GM21737 (cell line): ENCODE results near the gene ALOX15B.
"Not testable (repeated sequence)": the region's sequence is repeated elsewhere in the genome, so short reads cannot be mapped to it uniquely, and the experiment has no call there.

Source experiments
- ATAC-seq: cut with Tn5 transposase; IDR thresholded peaks from one replicate; pipeline ENCODE4 v1.9.1; 2021; ENCODE audit warnings: mild to moderate bottlenecking, moderate library complexity; ENCODE audit not compliant: unreplicated experiment

Gene ALOX15B

GRCh38 chr17:8012996-8013640, 25.7 kb upstream of the ALOX15B start:
- no peak for ATAC-seq

GRCh38 chr17:8013731-8014557, 24.9 kb upstream of the ALOX15B start:
- ATAC-seq: no peak

GRCh38 chr17:8014558-8014850, 24.4 kb upstream of the ALOX15B start:
- ATAC-seq: no peak

GRCh38 chr17:8015236-8015956, 23.5 kb upstream of the ALOX15B start:
- no peak for ATAC-seq

DNA sequence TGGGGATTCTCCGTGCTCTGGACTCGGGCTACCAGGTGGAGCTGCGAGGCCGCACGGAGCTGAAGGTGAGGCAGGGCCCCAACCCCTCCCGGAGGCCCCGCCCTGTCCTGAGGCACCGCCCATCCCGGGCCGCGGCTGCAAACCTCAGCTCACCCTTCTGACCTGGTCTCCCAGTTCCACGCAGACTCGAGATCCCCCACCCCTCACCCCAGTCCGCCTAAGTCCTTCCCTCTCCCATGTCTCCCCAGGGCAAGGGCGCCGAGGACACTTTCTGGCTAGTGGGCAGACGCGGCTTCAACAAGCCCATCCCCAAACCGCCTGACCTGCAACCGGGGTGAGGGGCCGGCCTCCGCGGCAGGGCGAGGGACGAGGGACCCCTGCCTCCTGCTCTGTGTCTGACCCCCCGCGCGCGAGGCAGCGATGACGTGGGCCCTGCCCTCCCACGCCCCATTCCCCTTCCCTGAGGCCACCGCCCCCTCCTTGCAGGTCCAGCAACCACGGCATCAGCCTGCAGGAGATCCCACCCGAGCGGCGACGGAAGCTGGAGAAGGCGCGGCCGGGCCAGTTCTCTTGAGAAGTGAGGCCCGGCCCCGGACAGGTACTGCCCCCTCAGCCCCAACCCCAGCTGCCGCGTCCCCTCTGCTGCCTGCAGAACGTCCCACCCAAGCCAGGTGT, 22.8 kb upstream of the ALOX15B start:
- no peak for ATAC-seq

GRCh38 chr17:8016632-8017424, 22.0 kb upstream of the ALOX15B start:
- no peak for ATAC-seq

GRCh38 chr17:8018436-8018835, 20.4 kb upstream of the ALOX15B start:
- no peak for ATAC-seq

DNA sequence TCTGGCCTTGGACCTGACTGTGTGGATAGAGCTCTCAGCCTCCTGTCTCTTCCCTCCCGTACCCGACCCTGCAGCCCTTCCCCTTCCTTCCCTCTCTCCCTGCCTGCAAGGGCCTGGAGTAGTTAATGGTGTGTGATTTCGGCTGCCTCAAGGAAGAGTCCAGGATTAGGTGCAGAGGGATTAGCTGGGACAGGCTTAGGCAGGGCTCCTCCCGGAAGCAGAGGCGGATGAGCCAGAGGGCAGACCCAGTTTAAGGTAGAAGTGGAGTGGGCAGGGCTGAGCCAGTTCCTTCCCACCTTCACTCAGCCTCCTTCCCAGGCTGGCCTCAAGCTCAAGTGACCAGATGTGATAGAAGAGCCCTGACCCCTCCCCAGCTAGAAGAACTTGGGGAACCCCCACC, 19.7 kb upstream of the ALOX15B start:
- no peak for ATAC-seq

DNA sequence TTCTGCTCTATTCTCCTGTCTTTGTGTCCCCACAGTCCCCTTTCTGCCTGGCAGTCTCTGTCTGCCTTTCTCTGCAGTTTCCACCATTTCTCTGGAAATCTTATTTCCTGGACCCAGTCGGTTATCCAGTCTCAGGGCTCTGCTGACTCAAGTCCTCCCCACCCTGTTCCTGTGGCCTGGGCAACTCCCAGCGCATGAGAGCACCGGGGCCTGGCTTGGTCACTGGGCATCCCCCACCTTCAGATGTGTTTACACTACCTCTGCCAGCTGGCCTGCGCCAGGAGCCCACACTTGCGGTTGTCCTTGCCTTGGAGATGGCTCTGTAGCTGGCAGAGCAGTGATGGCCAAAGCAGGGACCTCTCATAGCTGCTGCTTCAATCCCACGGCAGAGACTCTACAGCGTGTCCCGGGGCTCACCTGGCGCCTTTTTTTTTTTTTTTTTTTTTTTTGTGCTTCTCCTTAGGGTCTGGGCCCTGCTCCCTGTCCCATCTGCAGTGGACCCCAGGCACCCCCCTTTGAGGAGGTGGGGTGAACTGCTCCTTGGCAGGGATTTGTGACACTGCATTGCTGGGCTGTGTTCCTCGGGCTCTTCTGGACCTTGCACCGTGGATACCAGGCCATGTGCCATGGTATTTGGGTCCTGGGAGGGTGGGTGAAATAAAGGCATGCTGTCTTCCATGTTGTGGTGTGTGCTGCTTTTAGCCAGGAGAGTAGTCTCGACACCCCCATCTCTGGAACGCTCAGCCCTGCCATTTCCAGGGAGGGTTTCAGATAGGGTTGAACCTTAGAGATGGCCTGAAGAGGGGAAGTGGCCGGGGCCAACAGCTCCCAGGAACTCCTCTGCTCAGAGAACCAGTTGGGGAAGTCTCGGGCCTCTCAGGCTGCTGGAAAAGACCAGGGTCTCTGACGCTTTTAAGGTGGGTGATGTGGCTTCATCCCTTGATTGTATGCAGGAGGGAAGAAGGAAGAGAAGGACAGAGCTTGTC, 18.9 kb upstream of the ALOX15B start:
- ATAC-seq: no peak

- no peak for ATAC-seq
Measured at GRCh38 chr17:8020776-8021564, 17.9 kb upstream of the ALOX15B start.

DNA sequence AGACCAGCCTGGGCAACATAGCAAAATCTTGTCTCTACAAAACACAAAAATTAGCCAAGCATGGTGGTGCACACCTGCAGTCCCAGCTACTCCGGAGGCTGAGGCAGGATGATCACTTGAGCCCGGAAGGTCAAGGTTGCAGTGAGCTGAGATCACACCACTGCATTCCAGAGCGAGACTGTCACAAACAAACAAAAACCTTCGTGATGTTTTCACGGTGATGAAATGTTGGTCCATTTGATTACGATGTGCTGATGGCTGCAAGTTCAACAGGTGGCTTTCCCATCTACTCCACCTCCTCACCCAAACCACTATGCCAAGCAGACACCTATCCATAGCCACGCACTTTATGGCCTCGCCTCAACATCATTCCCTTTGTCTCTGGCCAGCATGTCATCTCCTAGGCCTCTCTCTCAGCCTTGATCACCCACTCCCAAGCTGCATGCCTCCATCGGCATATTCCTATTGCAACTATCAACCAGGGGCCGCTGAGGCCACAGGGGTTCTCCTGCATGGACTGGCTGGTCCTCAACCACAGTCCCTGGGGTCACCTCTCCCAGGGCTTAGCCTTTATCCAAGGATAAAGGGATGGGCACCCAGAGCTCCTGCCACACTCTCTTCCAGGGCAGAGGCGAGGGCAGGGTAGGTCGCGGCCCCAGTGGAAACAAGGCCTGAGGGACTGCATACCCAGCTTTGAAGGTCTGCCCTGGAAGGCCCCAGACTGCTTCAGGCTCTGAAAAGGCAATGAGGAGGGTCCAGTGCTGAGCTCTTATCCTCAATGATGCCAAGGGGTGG, 17.1 kb upstream of the ALOX15B start:
- ATAC-seq: no peak

DNA sequence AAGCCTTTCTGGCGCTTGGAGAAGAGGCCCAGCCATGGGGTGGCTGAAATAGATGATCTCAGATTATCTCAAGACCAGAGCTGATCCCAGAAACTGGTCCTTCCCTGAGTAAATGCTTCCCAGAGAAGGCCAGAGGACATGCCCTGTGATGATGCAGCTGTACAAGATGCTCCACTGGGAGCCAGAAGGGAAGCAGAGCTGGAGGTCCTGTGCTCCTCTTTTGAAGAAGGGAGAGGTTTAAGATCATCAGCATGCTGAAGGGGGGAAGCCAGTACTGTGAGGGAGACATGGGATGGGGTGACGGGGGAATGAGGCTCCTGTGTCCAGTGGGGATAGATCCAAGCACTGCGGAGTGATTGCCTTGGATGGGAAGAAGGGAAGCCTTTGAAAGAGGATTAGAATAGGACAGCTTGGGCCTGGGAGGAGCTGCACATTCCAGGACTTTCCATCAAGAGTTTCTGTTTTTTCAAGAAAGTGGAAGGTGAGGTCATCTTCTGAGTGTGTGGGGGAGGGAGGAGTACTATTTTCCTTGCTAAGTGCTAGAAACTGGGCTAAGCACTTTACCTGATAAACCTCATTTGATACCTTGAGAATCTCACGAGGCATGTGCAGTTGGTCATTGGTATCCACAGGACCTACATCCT, 16.4 kb upstream of the ALOX15B start:
- no peak for ATAC-seq

DNA sequence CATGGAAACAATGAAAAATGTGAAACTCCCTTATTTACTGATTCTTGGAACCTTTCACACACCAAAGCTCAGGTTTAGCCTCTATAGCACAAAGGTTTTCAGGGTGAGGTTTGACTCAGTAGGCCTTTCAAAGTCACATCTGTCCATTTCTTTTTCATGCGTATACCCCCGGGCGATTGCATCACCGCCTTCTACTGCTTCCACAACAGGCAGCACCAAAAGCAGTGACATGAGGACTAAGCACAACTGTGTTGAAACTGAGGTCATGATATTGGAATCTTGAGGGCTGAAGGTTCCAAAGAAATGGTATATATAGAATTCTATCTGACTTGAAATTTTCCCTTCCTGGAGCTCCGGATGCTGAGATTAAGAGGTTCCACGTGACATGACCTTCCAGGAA, 14.7 kb upstream of the ALOX15B start:
- not testable (repeated sequence) for ATAC-seq

DNA sequence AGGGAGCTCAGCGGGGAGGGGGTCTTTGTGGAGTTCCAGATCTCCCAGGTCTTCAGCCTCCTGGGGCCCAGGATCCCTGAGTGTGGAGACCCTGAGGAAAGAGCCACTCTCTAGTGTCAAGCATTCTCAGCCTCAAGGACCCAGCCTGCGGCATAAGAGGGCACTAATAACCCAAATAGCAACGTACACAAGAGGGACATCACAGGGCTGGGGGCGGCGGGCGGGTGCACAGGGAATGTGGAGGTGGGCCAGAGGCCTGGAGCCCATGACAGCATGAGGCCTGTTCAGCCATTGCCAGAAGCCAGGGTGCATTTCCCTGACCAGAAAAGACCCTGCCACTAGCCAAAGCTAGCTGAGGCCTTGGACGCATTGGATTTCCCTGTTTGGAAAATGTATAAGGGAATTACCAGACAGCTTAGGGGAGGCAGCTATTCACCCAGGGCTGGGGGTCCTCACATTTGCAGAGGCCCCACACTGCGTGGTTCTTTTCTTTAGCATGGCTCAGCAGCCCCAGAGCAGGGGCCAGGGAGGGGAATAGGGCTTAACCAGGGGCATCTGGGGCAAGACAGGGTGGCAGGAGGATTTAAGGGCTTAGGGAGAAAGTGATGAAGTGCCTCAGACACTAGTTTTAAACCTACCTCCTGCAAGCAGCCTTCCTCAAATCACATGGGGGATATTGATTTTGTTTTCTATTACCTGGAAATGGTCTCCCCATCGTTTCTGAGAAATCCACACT, 13.5 kb upstream of the ALOX15B start:
- ATAC-seq: no peak

DNA sequence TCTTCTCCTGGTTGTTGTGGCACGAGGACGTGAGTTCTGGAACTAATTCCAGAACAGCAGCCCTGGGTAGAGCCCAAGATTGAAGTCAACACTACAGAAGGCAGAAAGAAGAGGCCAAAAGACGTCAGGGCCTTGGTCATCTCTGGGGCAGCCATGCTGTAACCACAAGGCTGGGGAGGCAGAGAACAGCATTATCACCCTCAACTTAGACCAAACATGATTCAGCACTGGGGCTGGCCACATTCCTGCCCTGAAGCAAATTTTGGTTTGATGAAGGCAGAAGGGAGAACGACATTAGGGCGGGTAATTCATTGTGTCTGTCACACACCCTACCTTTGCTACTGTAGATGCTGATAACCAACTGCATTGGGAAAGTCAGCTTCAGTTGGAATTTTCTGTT, 9.7 kb upstream of the ALOX15B start:
- no peak for ATAC-seq

DNA sequence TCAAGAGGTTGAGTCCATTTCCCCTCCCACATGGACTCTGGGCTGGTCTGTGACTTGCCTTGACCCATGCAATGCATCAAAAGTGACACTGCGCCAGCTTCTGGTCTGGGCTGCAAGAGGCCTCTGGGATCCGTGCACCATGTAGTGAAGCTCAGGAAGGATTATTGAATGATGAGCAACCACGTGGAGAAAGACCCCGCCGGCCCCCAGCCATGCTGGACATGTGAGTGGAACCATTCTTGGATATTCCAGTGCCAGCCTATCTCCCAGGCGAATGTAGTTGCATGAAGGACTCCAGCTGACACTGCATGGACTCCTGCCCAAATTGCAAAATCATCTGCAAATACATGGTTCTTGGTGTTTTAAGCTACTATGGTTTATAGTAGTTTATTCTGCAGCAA, 7.6 kb upstream of the ALOX15B start:
- no peak for ATAC-seq

- ATAC-seq: no peak
Measured at GRCh38 chr17:8031950-8032349, 6.9 kb upstream of the ALOX15B start.
